D721Med (cell line): ENCODE data around the gene PMIS2.

Source experiments
- DNase-seq: peaks from one replicate; pipeline ENCODE4 v3.0.0; 2011; ENCODE audit warnings: low spot score; ENCODE audit not compliant: insufficient read length
- FAIRE-seq: peaks from 2 replicates; lab custom pipeline; 2011; peaks lifted over from hg19 to GRCh38; lab: Jason Lieb, UNC
- TF ChIP-seq, protein P1 (sequence below): IDR thresholded peaks from 2 replicates; pipeline ENCODE4 v1.5.1; 2012; ENCODE audit warnings: mild to moderate bottlenecking, control low read depth; ENCODE audit not compliant: insufficient read depth; ENCODE audit errors: missing control alignments

Gene PMIS2

DNA sequence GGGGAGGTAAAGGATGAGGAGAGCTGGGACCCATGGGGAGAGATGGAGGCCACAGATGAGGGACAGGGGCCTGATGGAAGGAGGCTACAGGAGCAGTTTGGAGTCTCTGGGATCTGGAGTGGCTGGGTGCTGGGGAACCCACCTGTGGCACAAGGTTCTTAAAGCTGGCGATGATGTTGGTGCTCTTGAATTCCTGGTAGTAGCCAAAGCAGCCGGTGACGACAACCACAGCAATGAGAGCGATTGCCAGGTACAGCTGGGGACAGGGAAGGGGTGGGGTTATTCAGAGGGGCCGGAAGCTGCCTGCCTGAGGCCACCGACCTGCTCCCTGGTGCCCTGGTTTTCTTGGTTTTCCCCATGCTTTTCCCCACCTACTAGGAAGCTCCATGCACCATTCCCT is 25.3 kb upstream of the PMIS2 start:
- TF ChIP-seq, protein P1, sequence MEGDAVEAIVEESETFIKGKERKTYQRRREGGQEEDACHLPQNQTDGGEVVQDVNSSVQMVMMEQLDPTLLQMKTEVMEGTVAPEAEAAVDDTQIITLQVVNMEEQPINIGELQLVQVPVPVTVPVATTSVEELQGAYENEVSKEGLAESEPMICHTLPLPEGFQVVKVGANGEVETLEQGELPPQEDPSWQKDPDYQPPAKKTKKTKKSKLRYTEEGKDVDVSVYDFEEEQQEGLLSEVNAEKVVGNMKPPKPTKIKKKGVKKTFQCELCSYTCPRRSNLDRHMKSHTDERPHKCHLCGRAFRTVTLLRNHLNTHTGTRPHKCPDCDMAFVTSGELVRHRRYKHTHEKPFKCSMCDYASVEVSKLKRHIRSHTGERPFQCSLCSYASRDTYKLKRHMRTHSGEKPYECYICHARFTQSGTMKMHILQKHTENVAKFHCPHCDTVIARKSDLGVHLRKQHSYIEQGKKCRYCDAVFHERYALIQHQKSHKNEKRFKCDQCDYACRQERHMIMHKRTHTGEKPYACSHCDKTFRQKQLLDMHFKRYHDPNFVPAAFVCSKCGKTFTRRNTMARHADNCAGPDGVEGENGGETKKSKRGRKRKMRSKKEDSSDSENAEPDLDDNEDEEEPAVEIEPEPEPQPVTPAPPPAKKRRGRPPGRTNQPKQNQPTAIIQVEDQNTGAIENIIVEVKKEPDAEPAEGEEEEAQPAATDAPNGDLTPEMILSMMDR, result no peak
- no peak for FAIRE-seq
- no peak for DNase-seq

DNA sequence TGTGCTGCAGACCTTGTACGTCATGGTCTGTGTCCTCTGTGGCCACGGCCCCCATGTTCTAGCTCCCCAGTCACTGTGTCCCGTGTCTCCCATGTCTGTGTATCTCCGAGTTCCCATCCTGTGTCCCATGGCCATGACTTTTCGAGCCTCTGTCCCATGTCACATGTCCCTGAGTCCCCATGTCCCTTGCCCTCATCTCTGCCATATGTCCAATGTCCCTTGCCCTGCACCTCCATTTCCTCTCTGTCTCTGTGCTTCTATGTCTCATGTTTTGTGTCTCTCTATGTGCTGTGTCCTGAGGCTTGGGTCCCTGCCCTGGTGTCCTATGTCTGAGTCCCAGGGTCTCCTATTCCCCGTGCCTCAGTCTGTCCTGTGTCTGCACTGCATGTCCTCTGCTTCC is 24.5 kb upstream of the PMIS2 start:
- TF ChIP-seq, protein P1, result no peak
- no peak for DNase-seq
- no peak for FAIRE-seq

DNA sequence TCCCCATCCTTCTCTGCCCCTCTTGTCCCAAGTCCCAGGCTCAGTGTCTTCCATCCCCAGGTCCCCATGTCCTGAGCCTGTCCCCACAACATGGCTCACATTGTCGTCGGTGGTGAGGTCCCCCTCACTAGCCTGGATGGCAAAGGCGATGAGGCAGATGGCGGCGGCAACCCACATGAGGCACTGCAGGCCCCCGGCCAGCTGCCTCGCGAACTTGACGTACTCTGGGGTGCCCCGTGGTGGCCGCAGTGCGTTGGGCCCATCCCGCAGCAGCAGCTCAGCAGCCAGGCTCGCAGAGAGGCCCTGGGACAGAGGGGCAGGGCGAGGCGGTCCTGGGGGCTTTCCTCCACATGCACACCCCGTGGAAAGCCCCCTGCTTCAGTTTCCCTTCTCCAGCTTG is 23.6 kb upstream of the PMIS2 start:
- no peak for DNase-seq
- TF ChIP-seq, protein P1, result no peak
- no peak for FAIRE-seq

DNA sequence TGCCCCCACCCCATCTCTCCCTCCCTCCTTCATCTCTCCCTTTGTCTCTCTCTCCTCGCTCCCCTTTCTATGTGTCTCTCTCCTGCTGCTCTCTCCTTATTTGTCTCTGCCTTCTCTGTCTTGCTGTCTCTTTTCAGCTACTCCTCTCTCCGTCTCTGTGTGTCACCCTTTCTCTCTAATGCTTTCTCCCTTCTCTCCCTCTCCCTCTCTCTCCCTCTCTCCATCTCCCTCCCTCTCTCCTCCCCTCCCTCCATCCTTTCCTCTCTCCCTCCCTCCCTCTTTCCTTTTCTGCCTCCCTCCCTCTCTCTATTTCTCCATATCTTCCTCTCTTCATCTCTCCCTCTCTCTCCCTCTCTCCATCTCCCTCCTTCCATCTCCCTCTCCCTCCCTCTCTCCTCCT is 23.2 kb upstream of the PMIS2 start:
- no peak for DNase-seq
- TF ChIP-seq, protein P1, result no peak
- FAIRE-seq, result no peak

DNA sequence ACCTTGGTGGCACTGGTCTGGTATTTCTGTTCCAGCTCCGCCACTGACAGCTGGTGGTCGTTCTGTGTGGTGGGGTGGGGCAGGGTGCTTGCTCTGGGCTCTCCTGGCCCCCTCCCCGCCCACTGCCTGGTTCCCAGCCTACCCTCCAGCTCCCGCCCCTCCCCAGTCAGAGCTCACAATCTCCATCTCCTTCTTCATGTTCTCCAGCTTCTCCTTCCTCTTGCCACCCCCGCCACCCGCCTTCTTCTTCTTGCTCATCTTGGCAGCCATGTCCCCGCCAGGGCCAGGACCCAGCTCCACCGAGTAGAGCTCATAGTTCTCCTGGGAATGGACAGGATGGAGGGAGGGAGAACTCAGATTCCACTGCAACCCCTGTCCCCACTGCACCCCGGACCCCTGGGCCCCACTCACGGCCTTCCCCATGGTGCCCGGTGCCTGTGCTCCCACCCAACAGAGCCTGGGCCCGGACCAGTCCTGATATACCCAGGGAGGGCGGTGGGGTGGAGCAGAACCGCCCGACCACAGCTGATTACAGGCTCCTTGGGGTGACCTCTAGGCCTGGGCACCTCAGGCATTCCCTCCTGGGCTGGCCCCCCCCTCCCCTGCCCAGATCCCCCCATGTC is 22.7 kb upstream of the PMIS2 start, which contains the start of gene ATP4A:
TSS of gene ATP4A (minus strand) at position 452 of the 623 bp plus-strand sequence. CDS start at position 423, 29 bp downstream.
- TF ChIP-seq, protein P1, result no peak
- FAIRE-seq (no peak), DNase-seq (no peak)

DNA sequence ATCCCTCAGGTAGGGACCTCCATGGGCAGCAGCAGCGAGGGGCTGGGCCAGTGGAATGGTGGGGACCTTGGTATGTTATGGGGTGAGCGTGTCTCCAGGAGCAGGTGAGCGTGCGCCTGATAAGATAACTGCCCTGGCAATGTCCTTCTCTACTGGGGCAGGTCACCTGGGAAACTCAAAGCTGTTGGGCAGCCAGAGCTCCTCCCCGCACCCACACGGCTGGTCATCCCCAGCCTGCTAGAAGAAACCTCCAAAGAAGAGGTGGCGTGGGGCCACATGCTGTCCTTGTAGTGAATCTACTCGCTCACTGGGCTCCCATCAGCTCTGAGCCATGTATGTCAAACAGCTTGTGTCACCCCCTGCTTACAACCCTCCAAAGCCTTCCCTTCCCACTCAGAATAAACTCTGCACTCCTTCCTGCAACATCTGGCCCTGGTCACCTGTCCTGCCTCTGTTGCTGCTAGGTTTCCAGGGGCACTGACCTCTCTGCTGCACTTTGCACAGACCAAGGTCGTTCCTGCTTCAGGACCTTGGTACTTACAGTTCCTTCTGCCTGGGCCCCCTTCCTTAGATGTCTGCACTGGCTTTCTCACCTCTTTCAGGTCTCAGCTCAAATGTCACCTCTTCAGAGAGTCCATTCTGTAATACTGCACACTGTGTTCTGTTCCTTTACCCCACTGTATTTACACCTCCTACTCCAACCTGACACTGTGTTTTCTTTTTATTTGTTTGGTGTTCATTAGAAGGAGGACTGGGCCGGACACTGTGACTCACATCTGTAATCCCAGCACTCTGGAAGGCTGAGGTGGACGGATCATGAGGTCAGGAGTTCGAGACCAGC is 20.7 kb upstream of the PMIS2 start:
- TF ChIP-seq, protein P1, result no peak
- FAIRE-seq, result no peak
- no peak for DNase-seq

DNA sequence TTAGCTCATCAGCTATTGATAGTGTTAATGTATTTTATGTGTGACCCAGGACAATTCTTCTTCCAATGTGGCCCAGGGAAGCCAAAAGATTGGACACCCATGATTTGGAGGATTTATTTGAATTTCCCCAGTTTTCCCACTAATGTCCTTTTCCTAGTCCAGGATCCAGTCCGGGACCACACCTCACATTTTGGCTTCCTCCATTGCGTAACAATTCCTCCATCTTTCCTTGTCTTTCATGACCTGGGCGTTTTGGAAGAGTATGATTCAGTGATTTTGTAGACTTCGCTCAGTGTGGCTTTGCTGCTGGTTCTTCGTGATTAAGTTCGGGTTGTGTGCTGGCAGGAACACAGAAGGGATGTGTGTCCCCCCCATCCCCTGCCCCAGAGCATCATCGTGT is 19.2 kb upstream of the PMIS2 start:
- DNase-seq (no peak), FAIRE-seq (no peak)
- TF ChIP-seq, protein P1, result no peak
